ENCODE measurements around the gene FAM228B. TPM values are rescaled to one million over a fixed set of nuclear protein-coding genes. Genes with fewer than 3 reads are reported as not detected.

The FAM228B gene
- total and polyA plus RNA-seq, 4 donors, result 30.0 to 47.8 (median 33.9) TPM

DNA sequence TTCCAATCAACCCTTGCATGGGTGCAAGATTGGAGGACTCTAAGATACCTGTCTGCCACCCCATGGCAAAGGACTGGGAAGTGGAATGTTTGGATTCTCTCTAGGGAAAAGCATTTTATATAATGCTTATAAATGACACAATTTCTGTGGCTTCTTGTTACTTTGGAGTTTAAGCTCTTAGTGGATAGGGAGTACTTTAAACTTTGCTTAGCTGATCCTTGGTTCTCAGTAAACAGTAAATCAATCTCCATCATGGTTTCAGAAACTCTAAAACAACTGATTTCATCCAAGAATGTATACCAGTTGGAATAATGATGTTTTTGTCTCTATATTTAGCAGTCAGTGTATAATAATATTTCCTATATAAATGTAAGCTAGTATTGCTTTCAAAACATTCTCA lies 37.5 kb downstream of the FAM228B start:
- no peak overlapping the region for H3K27ac ChIP-seq (ENCODE audit: low read depth in 1 of 2, low read length in 2 of 2)
- DNase-seq, result no peak
- H3K4me3 ChIP-seq (ENCODE audit: low read length in 2 of 2), result no peak overlapping the region
- intact Hi-C loops (cut with DNase I), result no loop called here
- ATAC-seq (ENCODE audit: low FRiP score), result no peak
- no peaks in the 10 kb centered on the region for H3K27me3 ChIP-seq (ENCODE audit: control insufficient read depth in 1 of 2, insufficient read depth in 2 of 2, low read length in 1 of 2)
- H3K4me1 ChIP-seq (ENCODE audit: control insufficient read depth in 1 of 2, insufficient read depth in 2 of 2, low read length in 2 of 2), result no peaks in the 10 kb centered on the region
- peaks cover 0 to 4% of the 10 kb centered on the region in 2 donors for H3K36me3 ChIP-seq (ENCODE audit: control insufficient read depth in 1 of 2, insufficient read depth in 2 of 2, low read length in 1 of 2)
- no peaks in the 10 kb centered on the region for H3K9me3 ChIP-seq (ENCODE audit: control insufficient read depth, low read length)

DNA sequence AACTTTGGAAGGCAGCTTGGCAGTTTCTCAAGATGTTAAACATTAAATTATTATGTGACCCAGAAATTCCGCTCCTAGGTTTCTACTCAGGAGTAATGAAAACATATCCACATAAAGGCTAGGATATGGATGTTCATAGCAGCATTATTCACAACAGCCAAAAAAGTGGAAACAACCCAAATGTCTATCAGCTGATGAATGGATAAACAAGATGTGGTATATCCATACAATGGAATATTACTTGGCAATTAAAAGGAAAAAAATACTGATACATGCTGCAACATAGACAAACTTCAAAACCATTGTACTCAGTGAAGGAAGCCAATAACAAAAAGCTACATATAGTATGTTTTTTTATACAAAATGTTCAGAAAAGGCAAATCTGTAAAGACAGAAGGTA lies 39.2 kb downstream of the FAM228B start:
- Histone ChIP-seq H3K4me1 (ENCODE audit: control insufficient read depth in 1 of 2, insufficient read depth in 2 of 2, low read length in 2 of 2) (no peaks in the 10 kb centered on the region), H3K27ac (ENCODE audit: low read depth in 1 of 2, low read length in 2 of 2) (no peak overlapping the region), H3K4me3 (ENCODE audit: low read length in 2 of 2) (no peak overlapping the region), H3K36me3 (ENCODE audit: control insufficient read depth in 1 of 2, insufficient read depth in 2 of 2, low read length in 1 of 2) (peaks cover 0 to 4% of the 10 kb centered on the region in 2 donors), H3K9me3 (ENCODE audit: control insufficient read depth, low read length) (no peaks in the 10 kb centered on the region), H3K27me3 (ENCODE audit: control insufficient read depth in 1 of 2, insufficient read depth in 2 of 2, low read length in 1 of 2) (no peaks in the 10 kb centered on the region)
- intact Hi-C loops (cut with DNase I), result no loop called here
- no peak for DNase-seq
- no peak for ATAC-seq (ENCODE audit: low FRiP score)
- WGBS, 2 donors, result 97 to 98% methylated on average over 1 of the region's 1 CpG

GRCh38 chr2:24163186-24163585 lies 39.9 kb downstream of the FAM228B start:
- WGBS, 2 donors, result 84 to 86% methylated on average over 3 of the region's 3 CpGs

DNA sequence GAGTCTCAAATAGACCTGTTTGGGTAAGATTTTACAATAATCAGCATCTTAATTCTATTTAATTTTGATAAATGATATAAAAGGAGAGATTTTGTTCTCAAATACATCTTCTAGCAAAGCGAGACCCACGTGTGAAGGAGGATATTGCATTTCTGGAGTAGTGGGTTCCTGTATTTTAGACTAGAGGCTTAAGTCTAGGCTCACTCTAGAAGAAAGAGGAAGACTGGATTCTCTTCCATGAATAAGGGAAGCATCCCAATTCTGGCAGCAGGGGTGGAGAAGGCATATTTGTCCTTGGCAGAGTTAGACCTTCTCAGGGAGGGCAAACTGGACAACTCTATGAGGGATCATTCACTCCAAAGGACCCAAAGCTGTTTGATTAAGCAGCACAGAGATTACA lies 40.3 kb downstream of the FAM228B start:
- ATAC-seq (ENCODE audit: low FRiP score), result no peak
- H3K9me3 ChIP-seq (ENCODE audit: control insufficient read depth, low read length), result no peaks in the 10 kb centered on the region
- H3K4me3 ChIP-seq (ENCODE audit: low read length in 2 of 2), result no peak overlapping the region
- H3K36me3 ChIP-seq (ENCODE audit: control insufficient read depth in 1 of 2, insufficient read depth in 2 of 2, low read length in 1 of 2), result peaks cover 0 to 4% of the 10 kb centered on the region in 2 donors
- 91 to 92% methylated on average over 2 of the region's 2 CpGs for WGBS, 2 donors
- no peaks in the 10 kb centered on the region for H3K4me1 ChIP-seq (ENCODE audit: control insufficient read depth in 1 of 2, insufficient read depth in 2 of 2, low read length in 2 of 2)
- intact Hi-C loops (cut with DNase I), result no loop called here
- no peak for DNase-seq
- H3K27ac ChIP-seq (ENCODE audit: low read depth in 1 of 2, low read length in 2 of 2), result no peak overlapping the region
- no peaks in the 10 kb centered on the region for H3K27me3 ChIP-seq (ENCODE audit: control insufficient read depth in 1 of 2, insufficient read depth in 2 of 2, low read length in 1 of 2)

More at GRCh38 chr2:24163186-24163585, 39.9 kb downstream of the FAM228B start:
- Histone ChIP-seq H3K4me3 (ENCODE audit: low read length in 2 of 2) (no peak overlapping the region), H3K36me3 (ENCODE audit: control insufficient read depth in 1 of 2, insufficient read depth in 2 of 2, low read length in 1 of 2) (peaks cover 0 to 4% of the 10 kb centered on the region in 2 donors), H3K4me1 (ENCODE audit: control insufficient read depth in 1 of 2, insufficient read depth in 2 of 2, low read length in 2 of 2) (no peaks in the 10 kb centered on the region), H3K27me3 (ENCODE audit: control insufficient read depth in 1 of 2, insufficient read depth in 2 of 2, low read length in 1 of 2) (no peaks in the 10 kb centered on the region), H3K27ac (ENCODE audit: low read depth in 1 of 2, low read length in 2 of 2) (no peak overlapping the region), H3K9me3 (ENCODE audit: control insufficient read depth, low read length) (no peaks in the 10 kb centered on the region)
- ATAC-seq (ENCODE audit: low FRiP score), result no peak
- intact Hi-C loops (cut with DNase I), result no loop called here
- no peak for DNase-seq

DNA sequence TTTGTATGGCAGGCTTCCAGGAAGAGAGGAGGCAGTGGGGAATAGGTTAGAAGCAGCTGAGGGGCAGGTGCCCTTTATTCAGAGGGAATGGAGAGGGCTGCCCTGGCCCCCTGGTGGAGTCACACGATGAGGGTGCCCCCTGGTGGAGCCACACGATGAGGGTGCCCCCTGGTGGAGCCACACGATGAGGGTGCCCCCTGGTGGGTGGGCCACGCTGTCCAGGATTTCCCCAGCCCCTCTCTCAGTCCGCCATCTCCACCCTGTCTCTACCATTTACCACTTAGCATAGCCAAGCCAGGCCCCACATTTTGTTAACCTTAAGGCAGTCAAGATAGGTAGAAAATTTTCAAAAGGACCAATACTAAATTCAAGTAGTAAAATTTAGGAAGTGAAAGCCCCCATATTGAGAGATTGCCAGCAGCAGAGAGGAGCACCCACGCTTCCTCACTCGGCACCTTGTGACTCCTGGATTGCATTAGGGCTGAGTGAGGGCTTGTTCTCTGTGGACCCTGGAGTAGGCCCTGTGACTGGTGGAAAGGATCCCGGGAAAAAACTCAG lies 41.2 kb downstream of the FAM228B start:
- ATAC-seq (ENCODE audit: low FRiP score), result peak; percentile 62
- Histone ChIP-seq H3K27ac (ENCODE audit: low read depth in 1 of 2, low read length in 2 of 2) (no peak overlapping the region), H3K36me3 (ENCODE audit: control insufficient read depth in 1 of 2, insufficient read depth in 2 of 2, low read length in 1 of 2) (peaks cover 0 to 5% of the 10 kb centered on the region in 2 donors), H3K9me3 (ENCODE audit: control insufficient read depth, low read length) (no peaks in the 10 kb centered on the region), H3K4me1 (ENCODE audit: control insufficient read depth in 1 of 2, insufficient read depth in 2 of 2, low read length in 2 of 2) (no peaks in the 10 kb centered on the region), H3K4me3 (ENCODE audit: low read length in 2 of 2) (no peak overlapping the region), H3K27me3 (ENCODE audit: control insufficient read depth in 1 of 2, insufficient read depth in 2 of 2, low read length in 1 of 2) (no peaks in the 10 kb centered on the region)
- intact Hi-C loops (cut with DNase I), result no loop called here
- WGBS, 2 donors, result 57 to 61% methylated on average over 8 of the region's 8 CpGs
- no peak for DNase-seq

DNA sequence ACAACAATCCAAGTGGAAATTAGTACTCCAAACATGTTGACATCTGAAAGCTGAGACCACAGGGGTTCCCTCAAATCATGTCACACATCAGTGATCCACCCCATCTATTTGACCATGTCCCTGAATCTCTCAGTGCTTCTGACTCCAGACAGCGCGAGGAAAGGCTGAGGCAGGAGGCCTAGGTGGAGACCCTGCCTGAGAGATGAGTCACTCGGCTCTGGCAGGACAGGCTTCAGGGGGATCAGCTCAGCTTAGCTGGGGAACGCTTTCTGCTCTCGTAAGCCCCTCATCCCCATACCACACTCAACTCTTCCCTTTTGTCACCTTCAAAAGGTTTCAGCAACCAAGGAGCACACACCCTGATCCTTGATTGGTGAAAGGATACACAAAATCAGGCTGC lies 45.8 kb downstream of the FAM228B start:
- DNase-seq (no peak), ATAC-seq (ENCODE audit: low FRiP score) (no peak)
- intact Hi-C loops (cut with DNase I), result no loop called here
- Histone ChIP-seq H3K4me1 (ENCODE audit: control insufficient read depth in 1 of 2, insufficient read depth in 2 of 2, low read length in 2 of 2) (no peaks in the 10 kb centered on the region), H3K9me3 (ENCODE audit: control insufficient read depth, low read length) (no peaks in the 10 kb centered on the region), H3K27ac (ENCODE audit: low read depth in 1 of 2, low read length in 2 of 2) (no peak overlapping the region), H3K27me3 (ENCODE audit: control insufficient read depth in 1 of 2, insufficient read depth in 2 of 2, low read length in 1 of 2) (no peaks in the 10 kb centered on the region), H3K4me3 (ENCODE audit: low read length in 2 of 2) (no peak overlapping the region), H3K36me3 (ENCODE audit: control insufficient read depth in 1 of 2, insufficient read depth in 2 of 2, low read length in 1 of 2) (peaks cover 0 to 1% of the 10 kb centered on the region in 2 donors)
- 93 to 97% methylated on average over 5 of the region's 5 CpGs for WGBS, 2 donors

DNA sequence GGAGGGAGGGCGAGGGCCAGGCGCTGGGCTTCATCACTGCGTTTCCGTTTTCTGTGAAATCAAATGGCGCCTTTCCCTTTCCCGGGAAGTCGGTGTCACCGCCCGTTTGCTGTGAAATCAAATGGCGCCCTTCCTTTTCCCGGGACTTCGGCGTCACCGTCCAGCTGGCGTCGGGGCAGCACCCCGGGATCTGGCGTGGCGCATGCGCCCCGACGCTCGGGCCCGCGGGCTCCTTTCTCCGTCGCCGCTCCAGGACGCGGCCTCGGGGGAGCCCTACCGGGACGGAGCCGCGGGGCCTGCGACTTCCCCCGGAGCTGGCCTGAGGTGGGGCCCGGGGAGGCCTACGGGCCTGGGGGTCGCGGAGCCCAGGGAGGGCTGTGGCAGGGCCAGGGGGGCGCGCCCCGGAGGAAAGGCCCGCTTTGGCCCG lies 51.6 kb downstream of the FAM228B start, which contains the start of gene FAM228A:
Gene FAM228A (plus strand): TSS at position 203 of the 427 bp plus-strand sequence. CDS start 428 bp downstream, outside the sequence.
- peak within 1 kb of the TSS in 1 of 2 donors; percentile 3 for H3K27ac ChIP-seq (ENCODE audit: low read depth in 1 of 2, low read length in 2 of 2)
- ATAC-seq (ENCODE audit: low FRiP score) (no peak), DNase-seq (no peak)
- intact Hi-C loops (cut with DNase I), result no loop called here
- H3K4me3 ChIP-seq (ENCODE audit: low read length in 2 of 2), result peak within 1 kb of the TSS in 1 of 2 donors; percentile 52
- H3K27me3 ChIP-seq (ENCODE audit: control insufficient read depth in 1 of 2, insufficient read depth in 2 of 2, low read length in 1 of 2), result no peaks in the 10 kb centered on the region
- 27 to 37% methylated on average over 44 to 46 of the region's 46 CpGs for WGBS, 2 donors
- no peaks in the 10 kb centered on the region for H3K4me1 ChIP-seq (ENCODE audit: control insufficient read depth in 1 of 2, insufficient read depth in 2 of 2, low read length in 2 of 2)
- no peaks in the 10 kb centered on the region for H3K9me3 ChIP-seq (ENCODE audit: control insufficient read depth, low read length)
- no peaks in the 10 kb centered on the region for H3K36me3 ChIP-seq (ENCODE audit: control insufficient read depth in 1 of 2, insufficient read depth in 2 of 2, low read length in 1 of 2)

GRCh38 chr2:24175631-24176187 lies 52.4 kb downstream of the FAM228B start:
- Histone ChIP-seq H3K4me3 (ENCODE audit: low read length in 2 of 2) (peak overlapping the region in 1 of 2 donors; percentile 52), H3K4me1 (ENCODE audit: control insufficient read depth in 1 of 2, insufficient read depth in 2 of 2, low read length in 2 of 2) (no peaks in the 10 kb centered on the region), H3K9me3 (ENCODE audit: control insufficient read depth, low read length) (no peaks in the 10 kb centered on the region), H3K27me3 (ENCODE audit: control insufficient read depth in 1 of 2, insufficient read depth in 2 of 2, low read length in 1 of 2) (no peaks in the 10 kb centered on the region), H3K36me3 (ENCODE audit: control insufficient read depth in 1 of 2, insufficient read depth in 2 of 2, low read length in 1 of 2) (no peaks in the 10 kb centered on the region), H3K27ac (ENCODE audit: low read depth in 1 of 2, low read length in 2 of 2) (peak overlapping the region in 1 of 2 donors; percentile 3)
- no peak for ATAC-seq (ENCODE audit: low FRiP score)
- intact Hi-C loops (cut with DNase I), result no loop called here
- no peak for DNase-seq
- 18 to 33% methylated on average over 17 of the region's 17 CpGs for WGBS, 2 donors

GRCh38 chr2:24176326-24176725 lies 53.1 kb downstream of the FAM228B start:
- Histone ChIP-seq H3K4me3 (ENCODE audit: low read length in 2 of 2) (no peak overlapping the region), H3K27ac (ENCODE audit: low read depth in 1 of 2, low read length in 2 of 2) (no peak overlapping the region), H3K4me1 (ENCODE audit: control insufficient read depth in 1 of 2, insufficient read depth in 2 of 2, low read length in 2 of 2) (no peaks in the 10 kb centered on the region), H3K9me3 (ENCODE audit: control insufficient read depth, low read length) (no peaks in the 10 kb centered on the region), H3K36me3 (ENCODE audit: control insufficient read depth in 1 of 2, insufficient read depth in 2 of 2, low read length in 1 of 2) (no peaks in the 10 kb centered on the region), H3K27me3 (ENCODE audit: control insufficient read depth in 1 of 2, insufficient read depth in 2 of 2, low read length in 1 of 2) (no peaks in the 10 kb centered on the region)
- 45 to 59% methylated on average over 1 of the region's 1 CpG for WGBS, 2 donors
- DNase-seq (no peak), ATAC-seq (ENCODE audit: low FRiP score) (no peak)
- intact Hi-C loops (cut with DNase I), result no loop called here
